ENCODE results near the gene SLC11A2. TPM values are rescaled to one million over a fixed set of nuclear protein-coding genes. Genes with fewer than 3 reads are reported as not detected.

SLC11A2 gene
- total and polyA plus RNA-seq, 2 of the 8 experiments (the other 6 are each of a cell fraction or from before 2014, with no cell fraction given): 55.0 to 61.5 TPM

GRCh38 chr12:51021694-51022093 is 4.5 kb downstream of the SLC11A2 start:
- Histone ChIP-seq H4K91ac (replicated peaks; ENCODE audit: insufficient read length, low read length) (no peak overlapping the region), H2BK15ac (ENCODE audit: low read length) (no peak overlapping the region), H4K20me1 (replicated peaks in 1 of 2; ENCODE audit: control insufficient read depth in 1 of 2, insufficient read depth in 2 of 2, low read length in 2 of 2) (no peaks in the 10 kb centered on the region), H2BK12ac (ENCODE audit: low read depth, low read length) (no peak overlapping the region), H2BK5ac (ENCODE audit: low read depth, low read length) (no peak overlapping the region), H3K4me1 (replicated peaks in 1 of 4; ENCODE audit: control insufficient read depth in 3 of 4, insufficient read depth in 4 of 4, low read length in 3 of 4) (peaks cover 2 to 7% (median 5%) of the 10 kb centered on the region in 4 experiments), H2AK5ac (ENCODE audit: low read depth, low read length) (no peak overlapping the region), H2BK20ac (ENCODE audit: low read length) (no peak overlapping the region), H3K23me2 (ENCODE audit: low read depth, low read length) (peaks cover 1% of the 10 kb centered on the region; the same call in 1 of the 2 replicates), H3K9ac (replicated peaks in 1 of 4; ENCODE audit: extremely low read depth in 1 of 4, low read depth in 3 of 4, low read length in 3 of 4) (no peak overlapping the region), H3K14ac (ENCODE audit: insufficient read length) (no peak overlapping the region), H3K9me3 (ENCODE audit: insufficient read depth in 2 of 2, low read depth in 1 of 2, low read length in 1 of 2) (no peaks in the 10 kb centered on the region), H4K8ac (ENCODE audit: extremely low read depth, insufficient read depth, low read length) (no peak overlapping the region), H3K27me3 (replicated peaks in 1 of 4; ENCODE audit: control insufficient read depth in 3 of 4, extremely low read depth in 1 of 4, insufficient read depth in 3 of 4, low read length in 3 of 4) (no peaks in the 10 kb centered on the region), H3K56ac (replicated peaks; ENCODE audit: insufficient read length, low read depth, low read length) (no peak overlapping the region), H3K4me3 (ENCODE audit: extremely low read depth in 1 of 4, insufficient read depth in 2 of 4, low read depth in 3 of 4, low read length in 4 of 4) (no peak overlapping the region), H4K5ac (ENCODE audit: insufficient read length, low read depth, low read length) (no peak overlapping the region), H3K4me2 (ENCODE audit: insufficient read depth in 1 of 2, low read depth in 2 of 2, low read length in 2 of 2) (no peak overlapping the region), H3K23ac (ENCODE audit: insufficient read length) (no peak overlapping the region), H2AFZ (ENCODE audit: low read length) (no peak overlapping the region), H3K79me1 (ENCODE audit: low read depth, low read length) (peaks cover 4% of the 10 kb centered on the region; the same call in 1 of the 2 replicates), H3K36me3 (ENCODE audit: control insufficient read depth in 2 of 4, insufficient read depth in 4 of 4, low read length in 3 of 4) (no peaks in the 10 kb centered on the region), H3K79me2 (ENCODE audit: control insufficient read depth in 1 of 2, insufficient read depth in 2 of 2, low read length in 2 of 2) (peaks cover 15 to 85% of the 10 kb centered on the region in 2 experiments), H3K27ac (ENCODE audit: low read depth, low read length) (no peak overlapping the region), H2BK120ac (replicated peaks; ENCODE audit: low read depth, low read length) (no peak overlapping the region), H3K18ac (ENCODE audit: extremely low read depth, low read length) (no peak overlapping the region), H3K4ac (replicated peaks; ENCODE audit: insufficient read length, low read depth, low read length) (no peak overlapping the region)
- TF ChIP-seq CBX8 (IDR thresholded peaks at IDR 0.05; ENCODE audit: borderline replicate concordance, low read depth, low read length) (no peak), FOSL1 (IDR thresholded peaks at IDR 0.05; ENCODE audit: insufficient read depth, low read depth, low read length) (no peak), RXRA (IDR thresholded peaks at IDR 0.05; ENCODE audit: insufficient read depth, low read depth, low read length) (no peak), GABPA (IDR thresholded peaks at IDR 0.05; ENCODE audit: borderline replicate concordance, insufficient read depth, low read length) (no peak), KDM1A (IDR thresholded peaks at IDR 0.05; ENCODE audit: borderline replicate concordance, low read length) (no peak), BACH1 (IDR thresholded peaks at IDR 0.05; ENCODE audit: low read length) (no peak), GTF2F1 (IDR thresholded peaks at IDR 0.05; ENCODE audit: borderline replicate concordance, low read depth, low read length) (no peak)
- FAIRE-seq (no peak), DNase-seq (ENCODE audit: low read depth in 1 of 2, low spot score in 2 of 2) (no peak)
- ChIA-PET POLR2A (ENCODE audit: partially characterized antibody) (interaction anchor here (0.6 to 1.0 kb wide), 3 partner anchors 231 to 391 kb away, joined by 3 to 4 read pairs (median 3); no protein-coding TSS in a partner anchor), CTCF (ENCODE audit: partially characterized antibody) (interaction anchor here (0.6 to 8.0 kb wide), 7 partner anchors 9 to 330 kb away, joined by 3 to 66 read pairs (median 3); no protein-coding TSS in a partner anchor)
- 86% methylated on average over 1 of the region's 1 CpG; no CpG with 5 or more reads in 1 of the 2 experiments for WGBS, 2 experiments (ENCODE audit: extremely low coverage in 1 of 2, insufficient coverage in 1 of 2, insufficient read length in 1 of 2, insufficient replicate concordance in 2 of 2, low coverage in 1 of 2, low lambda C conversion rate in 2 of 2, missing lambda C conversion rate in 1 of 2)

Data from H1 (cell line).